Esophagus muscularis mucosa (tissue), 3 donors: ENCODE data around the gene GMPR2.

Source experiments
- CTCF ChIP-seq, 3 experiments: fragments of 200-600 bp in 2 of 3; fragments of 450-650 bp in 1 of 3; sonication (generic) in 2 of 3; IDR thresholded peaks; one replicate each; pipeline ENCODE4 v1.5.1; 2017 to 2019; ENCODE audit warnings: antibody characterized with exemption in 3 of 3, mild to moderate bottlenecking in 2 of 3, moderate library complexity in 1 of 3
- POLR2A ChIP-seq: fragments of 450-650 bp; IDR thresholded peaks from one replicate; pipeline ENCODE4 v1.6.1; 2017; ENCODE audit warnings: antibody characterized with exemption, moderate library complexity, mild to moderate bottlenecking, low read depth

DNA sequence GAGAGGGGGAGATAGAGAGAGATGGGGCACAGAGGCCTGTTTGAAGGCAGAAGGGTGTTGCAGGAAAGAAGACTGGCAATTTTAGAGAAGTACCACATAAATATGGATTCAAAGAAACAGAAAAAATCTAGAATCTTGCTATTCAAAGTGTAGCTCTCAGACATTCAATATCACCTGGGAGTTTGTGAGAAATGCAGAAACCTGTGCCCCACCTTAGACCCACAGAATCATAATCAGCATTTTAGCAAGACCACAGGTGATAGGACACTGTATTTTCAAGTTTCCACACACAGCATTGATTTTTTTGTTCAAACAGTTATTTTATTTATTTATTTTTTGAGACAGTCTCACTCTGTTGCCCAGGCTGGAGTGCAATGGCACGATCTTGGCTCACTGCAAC lies 3.8 kb upstream of the GMPR2 start:
- TF ChIP-seq CTCF (IDR thresholded peaks at IDR 0.05) (no peak), POLR2A (no peak)
